Lung (tissue), 12 donors: ENCODE results near the gene COMT. TPM values are rescaled to one million over a fixed set of nuclear protein-coding genes. Genes with fewer than 3 reads are reported as not detected.

Experiments used
- ATAC-seq: fragments of 200-7000 bp; cut with Tn5 transposase; one replicate; pipeline ENCODE4 v1.9.1; 2020; ENCODE audit warnings: moderate number of reproducible peaks; ENCODE audit not compliant: insufficient read depth, low FRiP score
- DNase-seq, 3 donors: peaks; one replicate each; pipeline ENCODE4 v3.0.0-alpha.2; 2013 to 2017
- H3K27ac ChIP-seq, 2 donors: one replicate each; pipeline ENCODE4 v1.5.1; 2013; ENCODE audit warnings: mild to moderate bottlenecking in 2 of 2, moderate library complexity in 2 of 2, control low read depth in 1 of 2, inconsistent platforms in 1 of 2, low read depth in 1 of 2, low read length in 1 of 2
- H3K27me3 ChIP-seq, 3 donors: one replicate each; pipeline ENCODE4 v1.5.1; 2013; ENCODE audit warnings: low read length in 2 of 3; ENCODE audit not compliant: control insufficient read depth in 3 of 3, insufficient read depth in 3 of 3
- H3K36me3 ChIP-seq, 4 donors: one replicate each; pipeline ENCODE4 v1.5.1; 2013; ENCODE audit warnings: low read length in 4 of 4, mild to moderate bottlenecking in 1 of 4, moderate library complexity in 1 of 4; ENCODE audit not compliant: control insufficient read depth in 4 of 4, insufficient read depth in 4 of 4
- H3K4me1 ChIP-seq, 5 donors: one replicate each; pipeline ENCODE4 v1.5.1; 2013; ENCODE audit warnings: low read length in 5 of 5, mild to moderate bottlenecking in 2 of 5, moderate library complexity in 1 of 5; ENCODE audit not compliant: control insufficient read depth in 5 of 5, insufficient read depth in 5 of 5
- H3K4me3 ChIP-seq: one replicate; pipeline ENCODE4 v1.5.1; 2013; ENCODE audit warnings: mild to moderate bottlenecking, control low read depth, moderate library complexity
- H3K9ac ChIP-seq, 2 donors: one replicate each; pipeline ENCODE4 v1.5.1; 2013; ENCODE audit warnings: low read length in 2 of 2, control low read depth in 1 of 2; ENCODE audit not compliant: insufficient read depth in 1 of 2
- H3K9me3 ChIP-seq, 4 donors: one replicate each; pipeline ENCODE4 v1.5.1; 2013; ENCODE audit warnings: low read length in 3 of 4, mild to moderate bottlenecking in 1 of 4, moderate library complexity in 1 of 4; ENCODE audit not compliant: control insufficient read depth in 4 of 4, insufficient read depth in 3 of 4
- WGBS, 2 donors: extraction: QIAGEN DNeasy Blood & Tissue Kit; methylation state at CpG; one replicate each; pipeline ENCODE4 v1.1.7; 2013; 5-methylcytosine and 5-hydroxymethylcytosine counted together
- polyA plus RNA-seq, 2 donors: library from polyadenylated mRNA; stranded (reverse); fragments of 200-250 nt; gene quantifications; one replicate each; pipeline ENCODE4 v1.2.1, GENCODE V29; 2013
- total RNA-seq, 2 donors: library from RNA; depleted of rRNA in 1 of 2; stranded (reverse); fragments of >200 nt in 1 of 2; gene quantifications; one replicate each; pipeline ENCODE4 v1.2.1, GENCODE V29; 2014 to 2021
- TF ChIP-seq, protein P1 (sequence below): IDR thresholded peaks from 2 replicates; pipeline ENCODE4 v1.5.1; 2012; ENCODE audit warnings: mild to moderate bottlenecking; ENCODE audit errors: control extremely low read depth, extremely low read depth
- donor health status: control.
- donor health status: control.
- donor health status: Bipolar disorder and iron deficiency.
- donor health status: healthy.
- donor health status: DM: yes; HTN: yes; CAD: no.

COMT gene
- total and polyA plus RNA-seq, 4 donors: 147 to 272 (median 208) TPM

DNA sequence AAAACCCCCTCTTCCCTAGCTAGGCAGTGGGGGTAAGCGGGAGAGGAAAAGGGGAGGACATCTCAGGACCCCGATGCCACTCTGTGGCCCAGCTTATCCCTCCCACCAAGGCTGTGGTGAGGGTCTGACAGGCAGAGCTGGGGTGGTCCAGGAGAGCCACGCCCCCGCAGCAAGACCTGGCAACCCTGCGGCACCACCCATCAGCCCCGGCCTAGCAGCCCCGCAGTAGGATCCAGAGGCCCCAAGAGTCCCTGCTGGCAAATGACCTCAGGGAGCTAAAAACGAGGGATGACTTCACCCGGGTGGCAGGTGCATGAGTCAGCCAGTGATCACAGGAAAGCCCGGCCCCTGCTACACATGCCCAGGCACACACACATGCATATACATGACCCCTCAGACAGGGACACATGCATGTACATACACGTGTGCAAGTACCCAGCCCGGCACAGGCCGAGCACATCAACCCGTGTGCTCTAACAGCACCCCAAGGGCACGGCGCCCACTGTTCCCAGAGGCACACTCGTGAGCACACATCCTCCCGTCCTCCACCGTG is 42.7 kb downstream of the COMT start:
- Histone ChIP-seq H3K27ac (peak overlapping the region in 1 of 2 donors; percentile 85), H3K27me3 (no peaks in the 10 kb centered on the region), H3K4me3 (no peak overlapping the region), H3K36me3 (peaks cover 0 to 13% (median 2%) of the 10 kb centered on the region in 4 donors), H3K9me3 (no peaks in the 10 kb centered on the region), H3K4me1 (peaks cover 4 to 20% (median 11%) of the 10 kb centered on the region in 5 donors), H3K9ac (no peak overlapping the region)
- TF ChIP-seq, protein P1, sequence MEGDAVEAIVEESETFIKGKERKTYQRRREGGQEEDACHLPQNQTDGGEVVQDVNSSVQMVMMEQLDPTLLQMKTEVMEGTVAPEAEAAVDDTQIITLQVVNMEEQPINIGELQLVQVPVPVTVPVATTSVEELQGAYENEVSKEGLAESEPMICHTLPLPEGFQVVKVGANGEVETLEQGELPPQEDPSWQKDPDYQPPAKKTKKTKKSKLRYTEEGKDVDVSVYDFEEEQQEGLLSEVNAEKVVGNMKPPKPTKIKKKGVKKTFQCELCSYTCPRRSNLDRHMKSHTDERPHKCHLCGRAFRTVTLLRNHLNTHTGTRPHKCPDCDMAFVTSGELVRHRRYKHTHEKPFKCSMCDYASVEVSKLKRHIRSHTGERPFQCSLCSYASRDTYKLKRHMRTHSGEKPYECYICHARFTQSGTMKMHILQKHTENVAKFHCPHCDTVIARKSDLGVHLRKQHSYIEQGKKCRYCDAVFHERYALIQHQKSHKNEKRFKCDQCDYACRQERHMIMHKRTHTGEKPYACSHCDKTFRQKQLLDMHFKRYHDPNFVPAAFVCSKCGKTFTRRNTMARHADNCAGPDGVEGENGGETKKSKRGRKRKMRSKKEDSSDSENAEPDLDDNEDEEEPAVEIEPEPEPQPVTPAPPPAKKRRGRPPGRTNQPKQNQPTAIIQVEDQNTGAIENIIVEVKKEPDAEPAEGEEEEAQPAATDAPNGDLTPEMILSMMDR: no peak
- ATAC-seq (no peak), DNase-seq (no peak)
- WGBS, 2 donors: 87 to 95% methylated on average over 19 of the region's 19 CpGs

DNA sequence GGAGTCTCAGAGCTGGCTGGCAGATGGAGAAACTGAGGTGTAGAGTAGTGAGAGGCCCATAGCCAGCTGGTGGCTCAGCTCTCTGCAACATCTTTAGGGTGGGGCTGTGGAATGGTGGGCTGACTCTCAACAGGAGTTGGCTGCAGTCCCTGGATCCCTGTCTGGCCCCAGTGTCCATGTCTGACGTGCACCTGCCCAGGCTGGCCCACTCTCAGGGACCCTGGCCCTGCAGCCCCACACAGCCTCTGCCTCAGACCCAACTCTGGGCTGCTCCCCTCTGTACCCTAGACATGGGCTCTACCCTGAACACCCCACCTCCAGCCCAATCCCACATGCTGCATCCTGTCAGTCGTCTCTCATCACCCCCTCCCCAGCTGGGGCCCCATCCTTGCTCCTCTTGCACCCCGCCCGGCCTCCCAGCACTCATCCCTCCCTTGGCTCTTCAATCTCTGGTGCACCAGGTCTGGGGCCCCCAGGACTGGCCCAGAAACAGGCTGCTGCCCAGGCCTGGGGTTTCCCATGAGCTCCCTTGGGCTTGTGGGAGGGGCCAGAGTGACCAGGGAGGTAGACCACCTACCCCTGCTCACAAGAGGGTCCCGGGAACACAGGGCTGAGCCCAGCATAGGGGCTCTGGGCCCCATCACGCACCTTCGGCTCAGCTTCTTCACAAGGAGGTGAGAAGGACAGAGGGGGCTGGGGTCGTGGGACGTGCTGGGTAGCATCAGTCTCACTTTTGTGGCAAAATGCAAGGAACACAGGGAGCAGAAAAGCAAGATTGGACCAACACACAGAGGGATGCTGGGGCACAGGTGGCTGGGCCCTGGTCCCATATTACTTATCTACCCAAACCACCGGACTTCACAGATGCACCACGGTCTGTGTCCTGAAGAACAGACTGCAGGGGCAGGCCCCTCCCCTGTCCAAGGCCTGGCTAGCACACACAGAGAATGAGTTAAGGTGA is 43.6 kb downstream of the COMT start:
- TF ChIP-seq, protein P1: no peak
- Histone ChIP-seq H3K36me3 (peaks cover 0 to 7% (median 2%) of the 10 kb centered on the region in 4 donors), H3K27ac (peak overlapping the region in 1 of 2 donors; percentile 24), H3K4me1 (peaks cover 4 to 20% (median 11%) of the 10 kb centered on the region in 5 donors), H3K4me3 (no peak overlapping the region), H3K9me3 (no peaks in the 10 kb centered on the region), H3K9ac (no peak overlapping the region), H3K27me3 (no peaks in the 10 kb centered on the region)
- 88 to 92% methylated on average over 11 of the region's 11 CpGs for WGBS, 2 donors
- DNase-seq (no peak), ATAC-seq (no peak)

DNA sequence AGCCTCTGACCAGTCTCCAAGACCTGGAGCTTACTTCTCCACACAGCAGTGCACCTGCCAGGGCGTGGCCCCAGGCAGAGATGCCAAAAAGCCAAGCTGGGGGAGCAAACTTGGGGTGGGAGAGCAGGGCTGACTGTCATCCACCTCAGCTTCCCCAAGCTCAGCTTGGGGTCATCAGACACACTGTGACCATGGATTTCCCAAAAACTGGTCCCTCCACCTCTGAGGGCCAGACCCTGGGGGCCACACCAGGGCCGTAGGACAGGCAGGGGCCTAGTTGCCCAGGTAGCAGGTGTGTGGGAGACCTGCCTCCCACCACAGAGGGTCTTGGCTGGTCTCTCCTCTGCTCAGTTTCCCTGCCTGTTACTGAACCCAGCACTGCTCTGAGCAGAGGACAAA is 44.4 kb downstream of the COMT start:
- H3K36me3 ChIP-seq: peaks cover 0 to 3% (median 1%) of the 10 kb centered on the region in 4 donors
- ATAC-seq: no peak
- peak overlapping the region in 1 of 2 donors; percentile 46 for H3K9ac ChIP-seq
- peaks cover 4 to 23% (median 11%) of the 10 kb centered on the region in 5 donors for H3K4me1 ChIP-seq
- H3K27ac ChIP-seq: peak overlapping the region in 1 of 2 donors; percentile 97
- no peaks in the 10 kb centered on the region for H3K9me3 ChIP-seq
- H3K27me3 ChIP-seq: no peaks in the 10 kb centered on the region
- 55 to 66% methylated on average over 2 of the region's 2 CpGs for WGBS, 2 donors
- H3K4me3 ChIP-seq: no peak overlapping the region
- DNase-seq: no peak
- TF ChIP-seq, protein P1: no peak
